ENCODE measurements around the gene TDRD6. TPM values are rescaled to one million over a fixed set of nuclear protein-coding genes. Genes with fewer than 3 reads are reported as not detected.

TDRD6 gene
- total and polyA plus RNA-seq, 12 donors = 0.18 to 1.7 (median 0.59) TPM

DNA sequence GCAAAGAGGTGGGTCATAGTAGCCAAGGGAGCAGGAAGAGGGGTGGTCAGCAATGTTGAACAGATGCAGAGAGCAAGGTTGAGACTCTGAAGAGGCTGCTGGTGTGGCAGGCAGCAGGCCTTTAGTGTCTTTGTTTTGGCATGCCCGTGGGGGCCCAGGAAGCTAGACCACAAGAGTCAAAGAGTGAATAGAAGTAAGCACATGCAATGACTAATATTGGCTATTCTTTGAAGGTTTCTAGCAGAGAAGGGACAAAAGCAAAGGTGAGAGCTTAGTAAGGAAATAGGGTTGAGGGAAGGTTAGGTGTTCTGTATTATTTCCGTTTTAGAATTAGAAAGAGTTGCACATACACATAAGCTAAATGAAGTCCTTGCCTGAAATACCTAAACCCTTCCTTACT, 18.8 kb downstream of the TDRD6 start:
- 78 to 89% (median 84%) methylated on average over 2 of the region's 2 CpGs for WGBS, 4 donors
- H3K4me3 ChIP-seq = no peak overlapping the region
- intact Hi-C loops (cut with DNase I) = no loop called here

GRCh38 chr6:46711491-46711890, 23.8 kb downstream of the TDRD6 start:
- intact Hi-C loops (cut with DNase I) = no loop called here
- Histone ChIP-seq H3K4me3 (no peak overlapping the region), H3K36me3 (replicated peaks in 1 of 2) (no peaks in the 10 kb centered on the region), H3K9me3 (replicated peaks in 1 of 3) (no peaks in the 10 kb centered on the region), H3K4me1 (replicated peaks in 1 of 2) (no peaks in the 10 kb centered on the region), H3K27me3 (no peaks in the 10 kb centered on the region), H3K27ac (no peak overlapping the region)
- WGBS, 4 donors = 83 to 95% (median 86%) methylated on average over 1 of the region's 1 CpG
- no peak for TF ChIP-seq CTCF (IDR thresholded peaks at IDR 0.05)
- TF ChIP-seq POLR2A (IDR thresholded peaks at IDR 0.05) = no peak
- no peak for DNase-seq

More for the DNA sequence above, 18.8 kb downstream of the TDRD6 start:
- no peak for DNase-seq
- H3K9me3 ChIP-seq (replicated peaks in 1 of 3) = no peaks in the 10 kb centered on the region
- H3K36me3 ChIP-seq (replicated peaks in 1 of 2) = no peaks in the 10 kb centered on the region
- H3K27me3 ChIP-seq = no peaks in the 10 kb centered on the region
- H3K27ac ChIP-seq = no peak overlapping the region
- TF ChIP-seq POLR2A (IDR thresholded peaks at IDR 0.05) (no peak), CTCF (IDR thresholded peaks at IDR 0.05) (no peak)
- H3K4me1 ChIP-seq (replicated peaks in 1 of 2) = no peaks in the 10 kb centered on the region

DNA sequence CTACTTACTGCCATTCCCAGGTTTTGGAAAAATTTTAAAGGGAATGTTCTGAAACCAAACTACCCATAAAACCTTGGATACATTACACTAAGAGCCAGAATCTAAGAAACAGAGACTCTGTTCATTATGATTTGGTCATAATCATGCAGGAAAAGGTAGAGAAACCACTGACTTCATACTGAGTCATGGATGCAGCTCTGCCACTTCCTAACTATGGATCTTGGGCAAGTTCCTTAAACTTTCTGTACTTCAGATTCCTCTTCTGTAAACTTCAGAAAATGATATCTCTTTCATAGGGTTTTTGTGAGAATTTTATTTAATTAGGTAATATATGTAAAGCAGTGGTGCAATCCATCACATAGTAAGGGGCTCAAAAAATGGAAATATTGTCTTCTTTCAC, 27.5 kb downstream of the TDRD6 start:
- TF ChIP-seq POLR2A (IDR thresholded peaks at IDR 0.05) (no peak), CTCF (IDR thresholded peaks at IDR 0.05) (no peak)
- intact Hi-C loops (cut with DNase I) = no loop called here
- Histone ChIP-seq H3K27me3 (no peaks in the 10 kb centered on the region), H3K4me3 (no peak overlapping the region), H3K27ac (no peak overlapping the region), H3K9me3 (replicated peaks in 1 of 3) (no peaks in the 10 kb centered on the region), H3K4me1 (replicated peaks in 1 of 2) (no peaks in the 10 kb centered on the region), H3K36me3 (replicated peaks in 1 of 2) (no peaks in the 10 kb centered on the region)
- DNase-seq = no peak

DNA sequence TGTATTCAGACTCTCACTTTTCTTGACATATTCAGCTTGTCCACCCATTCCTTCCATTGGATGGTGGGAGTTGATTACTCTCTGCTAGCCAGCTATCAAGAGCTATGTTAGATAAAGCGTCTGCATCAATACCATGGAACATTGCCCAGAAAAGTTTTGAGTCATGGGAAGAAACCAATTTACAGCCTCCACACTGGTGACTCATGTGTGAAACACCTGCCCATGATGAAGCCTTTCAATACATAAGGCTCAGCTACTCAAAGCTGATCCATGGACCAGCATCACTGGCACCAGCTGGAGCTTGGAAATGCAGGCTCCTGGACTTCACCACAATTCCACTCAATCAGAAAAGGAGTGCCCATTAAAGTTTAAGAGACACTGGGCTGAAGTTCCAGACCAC, 31.4 kb downstream of the TDRD6 start:
- 33 to 71% (median 50%) methylated on average over 1 of the region's 1 CpG for WGBS, 4 donors
- peak in 1 of 7 donors; percentile 18 for DNase-seq
- TF ChIP-seq POLR2A (IDR thresholded peaks at IDR 0.05) = no peak
- H3K4me3 ChIP-seq = no peak overlapping the region
- intact Hi-C loops (cut with DNase I) = no loop called here
- no peak overlapping the region for H3K27ac ChIP-seq
- H3K4me1 ChIP-seq (replicated peaks in 1 of 2) = no peaks in the 10 kb centered on the region
- no peaks in the 10 kb centered on the region for H3K36me3 ChIP-seq (replicated peaks in 1 of 2)
- no peaks in the 10 kb centered on the region for H3K27me3 ChIP-seq
- H3K9me3 ChIP-seq (replicated peaks in 1 of 3) = no peaks in the 10 kb centered on the region

- intact Hi-C loops (cut with DNase I) = no loop called here
- DNase-seq = no peak
- TF ChIP-seq CTCF (IDR thresholded peaks at IDR 0.05) (no peak), POLR2A (IDR thresholded peaks at IDR 0.05) (no peak)
- no peaks in the 10 kb centered on the region for H3K36me3 ChIP-seq (replicated peaks in 1 of 2)
- no peak overlapping the region for H3K4me3 ChIP-seq
- H3K9me3 ChIP-seq (replicated peaks in 1 of 3) = no peaks in the 10 kb centered on the region
- no peak overlapping the region for H3K27ac ChIP-seq
- WGBS, 4 donors = 69 to 80% (median 73%) methylated on average over 1 of the region's 1 CpG
- H3K4me1 ChIP-seq (replicated peaks in 1 of 2) = no peaks in the 10 kb centered on the region
- no peaks in the 10 kb centered on the region for H3K27me3 ChIP-seq
These were observed 32.7 kb downstream of the TDRD6 start for GRCh38 chr6:46720401-46720800.
